Measurements from ENCODE around the gene EXT2. TPM values are rescaled to one million over a fixed set of nuclear protein-coding genes. Genes with fewer than 3 reads are reported as not detected.

EXT2 gene
- total RNA-seq, 1 experiment from 2014 or later = 67.3 TPM

DNA sequence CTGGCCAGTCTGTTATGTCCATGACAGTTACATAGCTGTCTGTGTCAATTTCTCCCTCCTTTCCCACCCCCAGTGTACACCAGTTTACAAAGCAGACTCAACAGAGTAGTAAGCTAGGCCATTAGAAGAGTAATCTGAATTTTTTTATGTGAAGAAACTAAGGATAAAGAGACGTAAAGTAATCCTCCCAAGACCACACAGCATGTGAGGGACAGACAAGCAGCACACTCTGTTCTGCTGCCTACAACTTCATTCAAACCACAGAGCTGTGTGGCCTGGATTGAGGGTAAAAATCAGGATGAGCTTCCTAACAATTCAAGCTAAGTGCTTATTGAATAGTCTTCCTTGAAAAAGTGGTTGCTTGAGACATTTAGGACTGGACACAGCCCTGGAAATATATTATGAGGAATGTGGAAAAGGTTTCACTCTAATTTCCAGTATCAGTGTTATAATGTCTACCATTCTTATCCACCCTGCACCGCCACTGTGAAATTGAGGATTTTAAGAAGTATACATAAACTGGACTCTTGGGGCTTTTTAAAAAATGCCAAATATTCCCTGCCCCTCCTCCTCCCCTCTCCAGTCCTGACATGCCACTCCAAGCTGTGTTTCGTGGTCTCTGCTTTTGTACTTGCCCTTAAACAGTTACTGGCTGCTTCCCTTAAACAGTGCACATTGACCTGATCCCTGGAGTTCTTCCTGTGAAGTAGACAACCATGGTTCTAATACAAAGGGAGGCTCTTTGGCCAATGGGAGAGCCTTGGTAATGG is 40.9 kb downstream of the EXT2 start:
- no peak for DNase-seq
- no peak for TF ChIP-seq CTCF (IDR thresholded peaks at IDR 0.05; ENCODE audit: unreplicated experiment)
- H3K27ac Mint-ChIP-seq (ENCODE audit: unreplicated experiment) = no peak overlapping the region
- no peaks in the 10 kb centered on the region for H3K4me1 Mint-ChIP-seq (ENCODE audit: low read depth, unreplicated experiment)
- H3K4me3 Mint-ChIP-seq (ENCODE audit: low read depth, unreplicated experiment) = no peak overlapping the region
- BruUV-seq (replicated peaks) = no TSS peak
- no peaks in the 10 kb centered on the region for H3K27me3 Mint-ChIP-seq (ENCODE audit: unreplicated experiment)
- no peaks in the 10 kb centered on the region for H3K36me3 Mint-ChIP-seq (ENCODE audit: insufficient read depth, unreplicated experiment)
- CTCF ChIA-PET = no interaction called here
- intact Hi-C loops (cut with micrococcal nuclease; ENCODE audit: unreplicated experiment) = no loop called here
- H3K9me3 Mint-ChIP-seq (ENCODE audit: low read depth, unreplicated experiment) = no peaks in the 10 kb centered on the region

DNA sequence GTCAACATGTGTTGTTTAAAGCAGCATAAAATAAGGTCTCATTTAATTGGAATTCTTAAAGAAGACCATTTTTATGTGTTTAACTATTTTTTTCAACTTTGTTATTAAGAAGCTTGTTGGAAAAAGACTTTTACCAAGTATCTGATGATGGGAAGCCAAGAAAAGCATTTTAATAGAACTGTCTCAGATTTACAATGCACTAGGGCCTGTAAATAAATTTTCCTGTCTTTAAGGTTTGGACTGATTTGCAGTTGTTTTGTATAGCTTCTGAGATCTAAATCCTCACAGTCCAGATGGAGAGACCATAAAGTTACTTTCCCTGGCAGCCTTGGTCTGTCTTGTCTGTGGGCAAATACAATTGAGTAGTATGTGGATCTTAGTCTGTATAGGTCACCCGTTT is 41.6 kb downstream of the EXT2 start:
- Mint-ChIP-seq H3K27ac (ENCODE audit: unreplicated experiment) (no peak overlapping the region), H3K4me3 (ENCODE audit: low read depth, unreplicated experiment) (no peak overlapping the region), H3K9me3 (ENCODE audit: low read depth, unreplicated experiment) (no peaks in the 10 kb centered on the region), H3K27me3 (ENCODE audit: unreplicated experiment) (no peaks in the 10 kb centered on the region), H3K36me3 (ENCODE audit: insufficient read depth, unreplicated experiment) (no peaks in the 10 kb centered on the region), H3K4me1 (ENCODE audit: low read depth, unreplicated experiment) (no peaks in the 10 kb centered on the region)
- no TSS peak for BruUV-seq (replicated peaks)
- CTCF ChIA-PET = interaction anchor here (0.7 kb wide), 1 partner anchor 334 kb away, joined by 3 read pairs; no protein-coding TSS in a partner anchor
- no peak for TF ChIP-seq CTCF (IDR thresholded peaks at IDR 0.05; ENCODE audit: unreplicated experiment)
- no peak for DNase-seq
- intact Hi-C loops (cut with micrococcal nuclease; ENCODE audit: unreplicated experiment) = no loop called here

DNA sequence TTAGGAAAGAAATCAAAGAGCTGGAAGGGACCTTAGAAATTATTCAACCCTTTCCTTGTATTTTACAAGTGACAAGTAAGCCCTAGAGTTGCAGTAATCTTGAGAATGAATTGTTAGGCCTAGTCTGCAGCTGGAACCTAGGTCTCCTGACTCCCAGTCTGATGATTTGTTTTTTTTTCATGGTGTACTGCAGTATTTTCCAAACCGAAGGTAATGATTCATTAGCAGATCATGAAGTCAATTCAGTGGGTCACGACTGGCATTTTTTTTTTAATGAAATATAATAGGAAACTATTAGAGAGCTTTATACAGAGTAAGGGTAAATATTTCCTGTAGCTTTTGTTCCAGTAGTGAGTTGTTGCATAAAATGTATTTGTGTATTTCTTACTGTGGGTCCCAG is 42.8 kb downstream of the EXT2 start:
- H3K9me3 Mint-ChIP-seq (ENCODE audit: low read depth, unreplicated experiment) = no peaks in the 10 kb centered on the region
- H3K4me1 Mint-ChIP-seq (ENCODE audit: low read depth, unreplicated experiment) = no peaks in the 10 kb centered on the region
- no peak for DNase-seq
- no peak overlapping the region for H3K4me3 Mint-ChIP-seq (ENCODE audit: low read depth, unreplicated experiment)
- no peaks in the 10 kb centered on the region for H3K27me3 Mint-ChIP-seq (ENCODE audit: unreplicated experiment)
- BruUV-seq (replicated peaks) = no TSS peak
- no peaks in the 10 kb centered on the region for H3K36me3 Mint-ChIP-seq (ENCODE audit: insufficient read depth, unreplicated experiment)
- no peak for TF ChIP-seq CTCF (IDR thresholded peaks at IDR 0.05; ENCODE audit: unreplicated experiment)
- CTCF ChIA-PET = no interaction called here
- H3K27ac Mint-ChIP-seq (ENCODE audit: unreplicated experiment) = no peak overlapping the region
- intact Hi-C loops (cut with micrococcal nuclease; ENCODE audit: unreplicated experiment) = no loop called here

GRCh38 chr11:44138980-44139379 is 43.5 kb downstream of the EXT2 start:
- Mint-ChIP-seq H3K27ac (ENCODE audit: unreplicated experiment) (no peak overlapping the region), H3K36me3 (ENCODE audit: insufficient read depth, unreplicated experiment) (no peaks in the 10 kb centered on the region), H3K4me3 (ENCODE audit: low read depth, unreplicated experiment) (no peak overlapping the region), H3K9me3 (ENCODE audit: low read depth, unreplicated experiment) (no peaks in the 10 kb centered on the region), H3K27me3 (ENCODE audit: unreplicated experiment) (no peaks in the 10 kb centered on the region), H3K4me1 (ENCODE audit: low read depth, unreplicated experiment) (peaks cover 5% of the 10 kb centered on the region)
- no peak for TF ChIP-seq CTCF (IDR thresholded peaks at IDR 0.05; ENCODE audit: unreplicated experiment)
- intact Hi-C loops (cut with micrococcal nuclease; ENCODE audit: unreplicated experiment) = no loop called here
- CTCF ChIA-PET = interaction anchor here (0.7 kb wide), 1 partner anchor 44 kb away, joined by 5 read pairs; the partner anchor contains the start of gene EXT2
- BruUV-seq (replicated peaks) = no TSS peak
- no peak for DNase-seq
